Measurements from ENCODE around the gene CBLIF.
"Not testable (repeated sequence)": the region's sequence is repeated elsewhere in the genome, so short reads cannot be mapped to it uniquely, and the experiment has no call there.

The CBLIF gene

DNA sequence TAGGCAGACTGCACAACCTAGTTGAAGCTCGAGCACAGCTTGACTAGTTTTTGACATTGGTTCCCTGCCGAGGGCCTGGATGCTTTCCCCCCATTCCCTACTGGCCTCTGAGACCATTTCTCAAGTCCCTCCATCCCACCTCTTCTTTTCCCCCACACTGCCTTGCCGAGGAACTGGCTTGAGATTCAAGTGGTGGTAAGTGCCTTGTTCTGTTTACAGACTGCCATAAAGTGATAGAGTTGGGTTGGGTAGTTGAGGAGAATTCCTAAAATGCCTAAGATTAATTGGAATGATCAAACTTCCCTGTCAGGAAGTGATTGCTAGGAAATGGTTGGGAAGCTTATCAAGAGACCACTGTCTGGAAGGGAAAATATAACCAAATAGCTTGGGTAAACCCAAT, 50.9 kb downstream of the CBLIF start:
- DNase-seq (ENCODE audit: low read depth in 2 of 2) = no peak

GRCh38 chr11:59792507-59792906, 52.8 kb downstream of the CBLIF start:
- DNase-seq (ENCODE audit: low read depth in 2 of 2) = no peak

- no peak for DNase-seq (ENCODE audit: low read depth in 2 of 2)
Measured at GRCh38 chr11:59791639-59792038, 53.7 kb downstream of the CBLIF start.

GRCh38 chr11:59787816-59788215, 57.5 kb downstream of the CBLIF start:
- DNase-seq (ENCODE audit: low read depth in 2 of 2) = no peak

DNA sequence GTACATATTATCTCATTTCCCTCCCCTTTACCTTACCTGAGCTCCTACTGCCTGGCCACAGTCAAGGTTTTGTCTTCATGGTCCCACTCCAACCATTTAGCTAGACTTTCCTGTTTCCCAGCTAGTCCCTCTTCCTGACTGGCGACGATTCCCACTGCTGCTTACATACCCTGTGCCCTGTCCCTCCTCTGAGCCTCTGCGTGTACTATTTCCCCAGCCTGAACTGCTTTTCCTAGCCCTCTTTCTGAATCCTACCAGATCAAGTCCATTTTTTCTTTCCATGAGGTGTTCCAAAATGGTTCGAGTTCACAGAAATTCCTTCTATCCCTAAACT, 58.1 kb downstream of the CBLIF start:
- DNase-seq (ENCODE audit: low read depth in 2 of 2) = no peak

- no peak for DNase-seq (ENCODE audit: low read depth in 2 of 2)
Measured at GRCh38 chr11:59785818-59786217, 59.5 kb downstream of the CBLIF start.

- not testable (repeated sequence) for DNase-seq (ENCODE audit: low read depth in 2 of 2)
Measured at GRCh38 chr11:59784441-59784840, 60.9 kb downstream of the CBLIF start.

- DNase-seq (ENCODE audit: low read depth in 2 of 2) = no peak
Measured at GRCh38 chr11:59783632-59784090, 61.6 kb downstream of the CBLIF start.

- DNase-seq (ENCODE audit: low read depth in 2 of 2) = no peak
Measured at GRCh38 chr11:59782080-59782479, 63.2 kb downstream of the CBLIF start.

DNA sequence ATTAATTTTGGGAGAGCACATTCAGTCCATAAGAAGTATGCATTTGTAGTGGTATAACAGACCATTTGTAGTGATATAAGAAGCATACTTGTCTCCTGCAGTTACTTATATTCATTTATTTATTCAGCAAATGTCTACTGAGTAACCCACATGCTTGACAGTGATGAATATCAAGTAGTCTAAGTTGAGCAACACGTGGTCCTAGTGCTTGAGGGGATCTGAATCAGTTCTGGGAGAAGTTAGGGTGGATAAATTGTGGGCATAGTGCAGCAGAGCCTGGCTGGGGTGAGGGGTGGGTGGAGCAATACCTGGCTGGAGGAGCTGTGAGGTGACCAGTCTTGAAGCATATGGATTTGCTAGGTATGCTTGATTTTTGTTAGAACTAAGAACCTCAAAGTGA, 65.8 kb downstream of the CBLIF start:
- no peak for DNase-seq (ENCODE audit: low read depth in 2 of 2)
